ENCODE results near the gene SELENOI.

SELENOI gene

DNA sequence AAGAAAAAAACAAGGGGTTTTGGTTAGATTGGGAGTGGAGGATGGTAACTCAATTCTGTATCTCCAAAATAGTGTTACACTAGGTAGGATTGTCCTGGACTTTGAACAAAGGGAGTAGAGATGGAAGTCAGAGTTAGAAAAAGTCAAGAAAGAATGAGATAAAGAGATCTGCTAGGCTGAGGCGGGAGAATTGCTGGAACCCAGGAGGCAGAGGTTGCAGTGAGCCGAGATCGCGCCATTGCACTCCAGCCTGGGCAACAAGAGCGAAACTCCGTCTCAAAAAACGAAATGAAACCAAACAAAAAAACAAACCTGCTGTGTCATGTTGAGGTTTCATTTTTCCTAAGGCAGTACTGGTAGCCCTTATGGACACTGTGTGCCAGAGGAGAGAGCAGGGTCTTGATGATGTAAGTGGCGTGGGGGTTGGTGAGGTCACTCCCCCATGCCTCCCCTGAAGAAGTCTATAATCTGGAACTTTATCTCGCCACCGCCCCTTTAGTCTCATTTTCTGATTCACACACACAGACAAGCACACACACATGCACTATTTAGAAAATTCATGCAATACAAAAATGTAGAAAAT, 66.2 kb downstream of the SELENOI start:
- no peak for DNase-seq

DNA sequence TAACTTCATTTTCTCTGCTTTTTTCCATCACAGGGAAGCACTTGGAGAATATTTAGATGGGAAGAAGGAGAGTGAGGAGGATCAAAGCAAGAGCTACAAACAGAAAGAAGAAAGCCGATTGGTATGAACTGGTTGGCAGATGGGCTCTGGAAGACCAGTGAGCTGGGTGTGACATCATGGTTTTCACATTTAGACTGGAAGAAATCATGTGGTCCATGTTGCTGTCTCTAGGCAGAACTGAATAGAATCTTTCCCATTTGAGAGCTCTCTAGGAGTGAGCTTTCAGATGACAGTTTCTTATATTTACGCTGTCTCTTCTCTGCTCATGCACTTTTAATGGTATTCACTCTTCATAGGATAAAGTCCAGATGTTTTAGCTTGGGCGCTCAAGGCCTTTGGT, 68.4 kb downstream of the SELENOI start:
- DNase-seq: no peak

DNA sequence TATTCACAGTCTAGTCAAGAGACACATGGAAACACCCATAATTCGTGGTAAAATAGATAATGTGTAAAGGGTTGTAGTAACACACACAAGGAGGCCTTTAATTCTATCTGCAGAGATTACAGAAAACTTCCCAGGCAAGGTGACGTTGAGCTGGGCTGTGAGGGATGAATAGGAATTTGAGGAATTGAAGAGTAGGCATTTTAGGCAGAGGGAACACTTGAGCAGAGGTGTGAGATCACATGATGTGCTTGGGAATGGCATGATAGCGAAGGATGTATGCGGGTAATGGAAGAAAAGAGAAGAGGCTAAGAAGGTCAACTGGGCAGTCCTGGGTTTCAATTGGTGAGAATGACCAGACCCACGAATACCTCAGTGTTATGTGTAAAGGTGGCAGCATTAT, 76.0 kb downstream of the SELENOI start:
- no peak for DNase-seq

DNA sequence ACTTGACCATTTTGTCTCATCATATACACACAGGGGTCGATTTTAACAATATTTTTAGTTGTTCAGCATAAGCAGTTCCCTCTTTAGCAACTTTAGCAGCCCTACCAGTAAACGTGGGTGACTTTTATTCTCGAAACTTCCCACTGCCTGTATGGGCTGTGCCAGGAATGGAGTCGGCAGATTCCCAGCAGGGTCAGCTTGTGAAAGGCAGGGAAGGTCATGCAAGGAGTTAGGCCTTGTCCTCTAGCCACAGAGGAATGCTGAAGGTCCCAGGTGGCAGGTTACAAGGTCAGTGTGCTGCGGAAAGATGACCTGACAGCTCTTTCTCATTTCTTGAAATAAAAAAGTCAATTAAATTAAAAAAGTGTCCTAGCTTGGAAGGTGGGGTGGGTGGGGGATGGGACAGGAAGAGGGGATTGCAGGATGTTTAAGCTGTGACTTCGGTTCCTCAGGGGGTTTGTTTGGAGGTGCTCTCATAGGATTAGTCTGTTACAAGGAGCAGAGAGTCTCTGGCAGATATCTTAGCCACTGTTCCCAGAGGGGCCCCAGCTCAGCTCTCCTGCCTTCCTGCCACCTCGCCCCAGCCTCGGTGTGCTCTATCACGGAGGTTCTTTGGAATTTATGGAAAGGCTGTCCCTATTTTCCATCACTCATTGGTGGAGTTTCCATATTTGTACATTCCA, 77.1 kb downstream of the SELENOI start:
- no peak for DNase-seq

DNA sequence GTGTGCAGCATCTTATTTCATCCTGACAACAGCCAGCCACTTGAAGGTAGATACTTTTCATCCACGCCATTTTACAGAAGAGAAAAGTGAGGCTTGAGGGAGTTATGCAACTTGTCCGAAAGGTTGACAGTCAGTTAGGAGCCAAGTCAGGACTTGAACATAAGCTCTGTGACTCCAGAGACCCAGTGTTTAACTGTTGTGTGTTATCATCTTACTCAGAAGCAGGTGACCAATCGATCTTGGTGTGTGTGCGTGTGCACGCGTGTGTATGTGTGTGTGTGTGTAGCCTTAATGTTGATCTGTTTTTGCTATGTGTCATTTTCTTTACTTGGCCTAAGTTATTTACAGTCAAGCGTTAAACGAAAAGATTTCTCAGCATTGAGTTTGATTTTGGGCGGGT, 77.8 kb downstream of the SELENOI start:
- no peak for DNase-seq

DNA sequence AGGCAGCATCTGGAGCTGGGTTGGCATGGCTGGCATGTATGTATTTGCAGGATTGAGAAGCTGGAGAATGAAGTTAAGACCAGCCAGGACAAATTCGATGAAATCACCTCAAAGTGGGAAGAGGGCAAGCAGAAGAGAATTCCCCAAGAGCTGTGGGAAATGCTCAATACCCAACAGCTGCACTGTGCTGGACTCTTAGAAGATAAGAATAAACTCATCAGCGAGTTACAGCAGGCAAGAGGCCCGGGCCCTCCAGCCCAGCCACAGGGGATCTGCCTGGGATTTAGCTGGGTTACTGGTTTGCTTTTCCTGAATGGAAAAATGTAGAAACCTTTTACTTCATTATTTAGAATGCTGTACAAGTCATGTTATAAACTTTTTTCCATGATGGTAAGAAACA, 78.3 kb downstream of the SELENOI start:
- no peak for DNase-seq

DNA sequence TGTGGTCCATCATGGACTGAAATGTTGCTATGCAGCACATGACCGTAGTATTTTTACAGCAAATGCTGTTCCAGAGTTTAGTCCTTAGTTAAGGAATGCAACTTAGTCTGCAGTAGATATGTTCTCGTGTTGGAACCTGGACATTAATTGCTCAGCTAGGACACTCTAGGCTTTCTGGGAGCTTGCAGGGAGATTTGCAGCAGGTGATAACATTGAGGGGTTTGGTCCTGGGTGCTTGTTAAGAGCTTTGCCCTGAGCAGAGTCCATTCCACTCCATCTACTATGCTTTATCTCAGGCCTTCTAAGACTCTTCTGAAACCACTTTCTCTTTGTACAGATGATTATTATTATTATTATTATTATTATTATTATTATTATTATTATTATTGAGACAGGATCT, 82.9 kb downstream of the SELENOI start:
- no peak for DNase-seq

DNA sequence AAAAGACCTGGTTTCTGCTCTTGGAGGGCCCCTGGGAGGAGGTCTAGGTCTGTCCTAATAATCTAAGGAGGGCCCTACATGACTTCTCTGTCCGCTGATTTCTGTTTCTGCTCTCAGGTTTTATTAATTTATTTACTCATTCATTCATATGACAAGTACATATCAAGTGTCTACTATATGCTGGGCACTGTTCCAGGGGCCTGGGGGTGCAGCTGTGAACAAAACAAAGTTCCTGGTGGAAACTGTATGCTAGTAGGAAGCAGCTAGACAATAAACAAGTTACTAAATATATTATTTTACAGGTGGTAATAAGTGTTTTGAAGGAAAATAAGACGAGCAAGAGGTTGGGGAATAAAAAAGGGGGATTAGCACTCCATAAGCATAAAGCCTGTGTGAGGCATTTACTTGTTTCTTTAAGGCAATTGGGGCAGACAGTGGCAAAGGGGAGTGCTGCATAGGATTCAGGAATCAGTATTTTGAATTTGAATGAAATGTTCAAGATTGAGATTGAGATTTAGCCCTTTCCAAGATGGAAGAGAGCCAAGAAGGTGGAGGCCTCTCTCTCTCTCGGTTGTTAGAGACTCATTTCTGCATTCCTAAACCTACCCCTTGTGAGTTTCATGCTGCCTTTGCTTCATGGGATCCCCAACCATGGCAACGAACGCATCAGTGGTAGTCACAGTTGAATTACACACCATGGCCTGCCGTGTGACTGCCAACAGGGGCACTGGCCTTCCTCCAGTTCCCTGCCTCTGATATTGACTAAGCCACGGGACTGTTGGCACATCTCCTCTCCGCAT, 84.0 kb downstream of the SELENOI start:
- no peak for DNase-seq

DNA sequence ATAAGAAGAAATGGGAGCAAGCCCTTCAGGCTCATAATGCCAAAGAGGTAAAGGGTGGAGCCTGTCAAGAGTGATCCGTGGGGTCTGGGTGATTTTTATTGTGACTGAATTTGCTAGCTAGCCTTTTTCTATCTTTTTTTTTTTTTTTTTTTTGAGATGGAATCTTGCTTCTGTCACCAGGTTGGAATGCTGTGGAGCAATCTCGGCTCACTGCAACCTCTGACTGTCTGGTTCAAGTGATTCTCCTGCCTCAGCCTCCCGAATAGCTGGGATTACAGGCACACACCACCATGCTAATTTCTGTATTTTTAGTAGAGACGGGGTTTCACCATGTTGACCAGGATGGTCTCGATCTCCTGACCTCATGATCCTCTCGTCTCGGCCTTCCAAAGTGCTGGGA, 84.9 kb downstream of the SELENOI start:
- no peak for DNase-seq

DNA sequence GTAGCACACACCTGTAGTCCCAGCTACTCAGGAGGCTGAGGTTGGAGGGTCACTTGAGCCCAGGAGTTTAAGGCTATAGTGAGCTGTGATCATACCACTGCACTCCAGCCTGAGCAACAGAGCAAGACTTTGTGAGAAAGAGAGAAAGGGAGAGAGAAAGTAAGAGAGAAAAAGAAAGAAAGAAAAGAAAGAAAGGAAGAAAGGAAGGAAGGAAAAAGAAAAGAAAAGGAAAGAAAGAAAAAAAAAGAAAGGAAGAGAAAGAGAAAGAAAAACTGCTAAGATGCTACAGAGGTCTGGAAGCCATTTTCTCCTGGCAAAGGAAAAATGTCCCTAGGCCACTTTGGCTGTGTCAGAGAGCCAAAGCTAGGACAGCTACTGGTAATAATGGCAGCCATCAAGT, 86.4 kb downstream of the SELENOI start:
- DNase-seq: no peak

DNA sequence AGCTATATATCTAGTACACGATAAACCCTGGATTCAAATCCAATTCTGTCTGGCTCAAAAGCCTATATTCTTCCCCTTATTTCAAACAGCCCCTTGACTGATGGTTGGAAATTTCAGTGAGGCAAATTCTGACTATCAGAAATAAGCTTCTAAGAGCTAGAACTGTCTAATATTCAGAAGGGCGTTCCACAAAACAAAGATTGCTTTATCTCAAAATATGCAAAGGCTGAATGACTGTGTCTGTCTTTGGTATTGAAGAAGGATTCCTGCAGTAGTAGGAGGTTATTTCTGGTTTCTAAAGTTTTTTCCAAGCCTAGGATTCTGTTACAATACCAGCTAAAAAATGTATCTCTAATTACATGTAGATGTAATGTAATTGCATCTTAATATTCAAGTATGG, 86.9 kb downstream of the SELENOI start:
- no peak for DNase-seq

DNA sequence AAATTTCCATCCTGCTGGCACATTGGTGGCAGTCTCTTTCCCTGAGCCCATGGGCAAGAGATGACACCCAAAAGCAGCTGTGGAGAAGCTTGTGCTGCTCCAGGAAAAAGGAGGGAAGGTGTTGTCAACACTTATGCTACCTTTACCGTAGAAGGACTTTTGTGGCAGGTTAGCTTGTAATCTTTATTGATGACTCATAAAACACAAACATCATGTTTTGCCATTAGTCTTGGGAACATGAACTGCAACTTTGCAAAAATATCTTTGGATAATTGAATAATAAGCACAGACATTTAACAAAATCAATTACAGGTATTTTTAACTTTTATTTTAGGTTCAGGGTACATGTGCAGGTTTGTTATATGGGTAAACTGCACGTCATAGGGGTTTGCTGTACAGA, 89.2 kb downstream of the SELENOI start:
- DNase-seq: no peak

DNA sequence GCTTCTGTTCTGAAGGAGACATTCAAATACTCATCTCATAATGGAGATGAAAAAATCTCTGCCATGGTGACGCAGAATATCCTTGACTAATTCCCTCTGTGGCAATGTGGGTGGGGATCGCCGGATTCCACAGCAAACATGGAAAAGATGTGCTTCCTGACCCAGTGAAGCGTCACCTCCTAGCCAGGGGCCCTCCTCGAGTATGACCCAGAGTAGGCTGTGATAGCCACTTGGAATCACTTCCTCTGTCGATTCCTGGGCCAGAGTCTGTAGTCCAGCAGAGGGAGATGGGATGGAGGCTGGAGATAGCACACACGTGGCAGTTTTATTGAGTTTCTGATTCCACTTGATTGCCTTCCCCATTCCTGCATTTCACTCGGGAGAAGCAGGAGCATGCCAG, 92.6 kb downstream of the SELENOI start:
- no peak for DNase-seq

DNA sequence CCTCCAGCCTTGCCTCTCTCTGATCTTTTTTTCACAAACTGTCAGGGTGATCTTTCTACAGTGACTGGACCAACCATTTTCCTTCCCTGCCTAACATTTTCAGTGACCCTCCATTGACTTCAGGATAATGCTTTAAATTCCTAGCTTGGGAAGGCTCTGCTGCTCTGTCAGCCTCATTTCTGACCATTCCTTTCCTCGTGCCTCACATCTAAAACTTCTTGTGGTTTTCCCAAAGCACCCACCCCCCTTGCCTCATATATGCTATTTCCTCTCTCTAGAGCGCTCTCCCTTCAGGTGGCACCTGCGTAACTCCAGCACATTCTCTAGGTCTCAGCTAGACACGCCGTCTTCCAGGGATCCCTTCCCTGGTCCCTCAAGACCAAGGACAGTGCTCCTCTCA, 93.0 kb downstream of the SELENOI start:
- DNase-seq: no peak

DNA sequence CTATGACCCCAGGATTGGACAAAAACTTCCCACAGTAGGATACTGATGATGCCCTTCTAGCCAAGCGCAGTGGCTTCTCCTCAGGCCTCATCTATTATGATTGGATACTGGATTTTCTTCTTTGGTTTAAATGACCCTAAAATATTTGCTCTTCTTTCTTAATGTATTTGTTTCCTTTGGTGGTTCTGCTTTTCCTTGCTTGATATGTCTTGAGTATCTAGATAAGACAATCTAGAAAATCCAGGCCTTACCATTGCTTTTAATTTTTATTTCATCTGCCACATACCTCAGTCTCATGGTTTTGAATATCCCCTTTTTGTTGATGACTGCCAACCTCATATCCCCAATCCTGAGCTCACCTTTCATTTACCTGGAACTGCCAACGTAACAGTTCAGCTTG, 96.4 kb downstream of the SELENOI start:
- no peak for DNase-seq

DNA sequence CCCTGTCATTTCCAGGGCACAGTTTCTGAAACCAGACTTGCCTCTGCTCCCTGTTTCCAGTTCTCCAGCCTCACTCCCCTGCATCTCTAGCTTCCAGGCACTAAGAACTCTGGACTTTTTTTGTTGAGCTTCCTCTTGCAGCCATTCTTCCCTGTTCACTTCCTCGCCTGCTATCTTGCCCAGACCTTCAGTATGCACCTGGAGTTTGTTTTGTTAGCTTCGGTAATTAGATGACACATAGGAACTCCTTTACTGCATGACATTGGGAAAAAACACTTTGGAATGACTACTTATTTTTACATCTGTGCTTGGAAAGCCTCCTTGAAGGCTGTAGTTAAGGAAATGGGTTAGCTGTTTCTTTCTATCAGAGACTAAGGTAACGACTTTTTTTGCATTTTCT, 96.8 kb downstream of the SELENOI start:
- DNase-seq: no peak

DNA sequence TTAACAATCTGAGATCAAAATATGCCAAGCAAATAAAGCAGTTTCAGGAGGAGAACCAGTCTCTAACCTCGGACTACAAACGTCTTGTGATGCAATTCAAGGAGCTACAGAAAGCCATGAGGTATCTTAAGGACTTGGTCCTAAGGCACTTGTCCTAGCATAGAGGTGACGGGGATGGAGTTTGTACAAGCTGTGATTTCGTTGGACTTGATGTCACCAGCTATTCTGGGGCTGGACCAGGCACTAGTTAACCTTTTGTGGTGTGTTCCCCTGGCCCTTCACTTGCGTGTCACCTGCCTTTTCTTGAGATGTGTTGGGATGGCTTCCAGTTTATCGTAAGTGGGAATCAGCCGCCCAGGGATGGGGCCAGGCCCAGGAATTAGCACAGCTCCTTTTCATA, 98.3 kb downstream of the SELENOI start:
- DNase-seq: no peak

Data from activated T-cell treated with anti-CD3 and anti-CD28 coated beads, Interleukin-2, amount 50 U/mL, for 48 hours (primary cell).